ENCODE results near the gene MMP20. TPM values are rescaled to one million over a fixed set of nuclear protein-coding genes. Genes with fewer than 3 reads are reported as not detected.

MMP20 gene
- total RNA-seq, 4 donors from 2014 or later = not detected

GRCh38 chr11:102615077-102615893 is 9.8 kb downstream of the MMP20 start:
- no peak for DNase-seq (ENCODE audit: low spot score in 2 of 2)
- Histone ChIP-seq H3K27ac (no peak overlapping the region), H3K4me3 (no peak overlapping the region), H3K27me3 (no peaks in the 10 kb centered on the region), H3K9me3 (no peaks in the 10 kb centered on the region), H3K4me1 (peaks cover 4% of the 10 kb centered on the region), H3K36me3 (no peaks in the 10 kb centered on the region)
- TF ChIP-seq EP300 (IDR thresholded peaks at IDR 0.05) (no peak), POLR2AphosphoS5 (IDR thresholded peaks at IDR 0.05) (no peak), CTCF (IDR thresholded peaks at IDR 0.05) (no peak), POLR2A (IDR thresholded peaks at IDR 0.05) (no peak)
- WGBS = 84% methylated on average over 6 of the region's 7 CpGs

GRCh38 chr11:102614485-102614884 is 10.6 kb downstream of the MMP20 start:
- Histone ChIP-seq H3K9me3 (no peaks in the 10 kb centered on the region), H3K27ac (no peak overlapping the region), H3K36me3 (no peaks in the 10 kb centered on the region), H3K4me1 (peaks cover 4% of the 10 kb centered on the region), H3K4me3 (no peak overlapping the region), H3K27me3 (no peaks in the 10 kb centered on the region)
- TF ChIP-seq CTCF (IDR thresholded peaks at IDR 0.05) = no peak
- TF ChIP-seq POLR2AphosphoS5 (IDR thresholded peaks at IDR 0.05) = no peak
- TF ChIP-seq POLR2A (IDR thresholded peaks at IDR 0.05) = no peak
- TF ChIP-seq EP300 (IDR thresholded peaks at IDR 0.05) = no peak
- DNase-seq (ENCODE audit: low spot score in 2 of 2) = no peak
- 91% methylated on average over 2 of the region's 2 CpGs for WGBS

- no peak for TF ChIP-seq CTCF (IDR thresholded peaks at IDR 0.05)
- no peak for TF ChIP-seq EP300 (IDR thresholded peaks at IDR 0.05)
- no peak for TF ChIP-seq POLR2AphosphoS5 (IDR thresholded peaks at IDR 0.05)
- TF ChIP-seq POLR2A (IDR thresholded peaks at IDR 0.05) = no peak
- no peaks in the 10 kb centered on the region for H3K36me3 ChIP-seq
- 88% methylated on average over 2 of the region's 2 CpGs for WGBS
- no peak overlapping the region for H3K4me3 ChIP-seq
- no peak for DNase-seq (ENCODE audit: low spot score in 2 of 2)
- no peak overlapping the region for H3K27ac ChIP-seq
- H3K9me3 ChIP-seq = no peaks in the 10 kb centered on the region
- no peaks in the 10 kb centered on the region for H3K27me3 ChIP-seq
- H3K4me1 ChIP-seq = peaks cover 4% of the 10 kb centered on the region
Observed at GRCh38 chr11:102614031-102614430, 11.1 kb downstream of the MMP20 start.

GRCh38 chr11:102613450-102613849 is 11.7 kb downstream of the MMP20 start:
- 76% methylated on average over 1 of the region's 1 CpG for WGBS
- TF ChIP-seq EP300 (IDR thresholded peaks at IDR 0.05) = no peak
- no peak for TF ChIP-seq CTCF (IDR thresholded peaks at IDR 0.05)
- TF ChIP-seq POLR2AphosphoS5 (IDR thresholded peaks at IDR 0.05) = no peak
- no peak for TF ChIP-seq POLR2A (IDR thresholded peaks at IDR 0.05)

GRCh38 chr11:102611291-102611690 is 13.8 kb downstream of the MMP20 start:
- H3K4me3 ChIP-seq = no peak overlapping the region
- no peaks in the 10 kb centered on the region for H3K36me3 ChIP-seq
- TF ChIP-seq POLR2AphosphoS5 (IDR thresholded peaks at IDR 0.05) = no peak
- no peak for TF ChIP-seq CTCF (IDR thresholded peaks at IDR 0.05)
- TF ChIP-seq POLR2A (IDR thresholded peaks at IDR 0.05) = no peak
- TF ChIP-seq EP300 (IDR thresholded peaks at IDR 0.05) = no peak
- 70% methylated on average over 4 of the region's 4 CpGs for WGBS
- no peaks in the 10 kb centered on the region for H3K27me3 ChIP-seq
- no peaks in the 10 kb centered on the region for H3K9me3 ChIP-seq
- DNase-seq (ENCODE audit: low spot score in 2 of 2) = no peak
- H3K4me1 ChIP-seq = peaks cover 4% of the 10 kb centered on the region
- H3K27ac ChIP-seq = no peak overlapping the region

More at GRCh38 chr11:102613450-102613849, 11.7 kb downstream of the MMP20 start:
- no peak for DNase-seq (ENCODE audit: low spot score in 2 of 2)
- no peak overlapping the region for H3K27ac ChIP-seq
- H3K36me3 ChIP-seq = no peaks in the 10 kb centered on the region
- no peak overlapping the region for H3K4me3 ChIP-seq
- H3K27me3 ChIP-seq = no peaks in the 10 kb centered on the region
- peaks cover 4% of the 10 kb centered on the region for H3K4me1 ChIP-seq
- H3K9me3 ChIP-seq = no peaks in the 10 kb centered on the region
